ENCODE measurements around the gene TMEM132E.

The TMEM132E gene

DNA sequence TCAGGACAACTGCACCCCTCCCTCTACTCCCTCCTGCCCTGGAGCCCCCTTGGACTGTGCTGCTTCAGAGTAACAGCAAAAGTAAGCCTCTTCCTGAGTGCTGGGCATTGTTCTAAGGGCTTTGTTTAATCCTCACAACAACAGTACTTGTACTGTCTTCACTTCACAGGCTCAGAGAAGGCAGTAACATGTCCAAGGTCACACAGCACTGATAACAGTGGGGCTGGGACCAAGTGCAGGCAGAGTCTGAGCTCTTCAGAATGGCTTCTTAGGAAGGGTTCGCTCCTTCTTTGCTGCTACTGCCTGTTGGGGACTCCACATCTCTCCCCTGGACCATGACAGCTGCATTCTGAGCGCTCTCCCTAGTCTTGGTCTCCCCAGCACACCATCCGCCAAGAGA lies 24.6 kb downstream of the TMEM132E start:
- ChIA-PET POLR2A (no interaction called here), CTCF (interaction anchor here (0.7 kb wide), 1 partner anchor 11 kb away, joined by 3 read pairs; no protein-coding TSS in a partner anchor)
- Histone ChIP-seq H3K27me3 (replicated peaks in 2 of 5; ENCODE audit: control insufficient read depth in 4 of 5, insufficient read depth in 5 of 5, low read length in 4 of 5) (peaks cover 3 to 38% (median 20%) of the 10 kb centered on the region in 5 experiments), H3K36me3 (ENCODE audit: control insufficient read depth in 4 of 4, insufficient read depth in 4 of 4, low read length in 3 of 4) (no peaks in the 10 kb centered on the region), H3K4me3 (ENCODE audit: control insufficient read depth in 1 of 7, extremely low read depth in 1 of 7, insufficient read depth in 4 of 7, low read depth in 2 of 7, low read length in 6 of 7) (no peak overlapping the region), H3K27ac (ENCODE audit: insufficient read depth in 1 of 2, low read depth in 1 of 2, low read length in 2 of 2, poor library complexity in 1 of 2, severe bottlenecking in 2 of 2) (no peak overlapping the region), H3K9me3 (ENCODE audit: control extremely low read depth in 1 of 5, control insufficient read depth in 4 of 5, insufficient read depth in 2 of 5, low read depth in 1 of 5, low read length in 4 of 5) (no peaks in the 10 kb centered on the region), H3K4me1 (ENCODE audit: control extremely low read depth in 1 of 4, control insufficient read depth in 4 of 4, insufficient read depth in 4 of 4, low read length in 3 of 4) (no peaks in the 10 kb centered on the region)
- DNase-seq = no peak
- 93% methylated on average over 2 of the region's 3 CpGs for WGBS (ENCODE audit: insufficient coverage)

DNA sequence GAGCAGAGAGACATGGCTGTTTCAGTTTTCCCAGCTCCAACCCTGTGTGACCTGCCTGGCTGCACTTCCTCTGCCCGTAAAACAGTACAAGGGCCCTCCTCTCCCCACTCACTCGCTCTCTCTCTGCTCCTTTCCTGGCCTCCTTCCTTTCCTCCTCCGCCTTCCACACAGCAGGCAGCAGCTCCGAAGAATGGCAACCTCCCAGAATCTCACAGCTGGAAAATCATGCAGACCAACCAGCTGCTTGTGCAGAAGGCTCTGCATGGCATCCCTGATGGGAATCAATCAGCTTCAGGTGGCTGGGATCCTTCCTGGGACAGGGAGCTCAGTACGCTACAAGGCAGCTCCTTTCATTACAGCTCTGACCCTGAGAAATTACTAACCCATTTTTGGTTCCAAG lies 27.4 kb downstream of the TMEM132E start:
- Histone ChIP-seq H3K4me1 (ENCODE audit: control extremely low read depth in 1 of 4, control insufficient read depth in 4 of 4, insufficient read depth in 4 of 4, low read length in 3 of 4) (no peaks in the 10 kb centered on the region), H3K27ac (ENCODE audit: insufficient read depth in 1 of 2, low read depth in 1 of 2, low read length in 2 of 2, poor library complexity in 1 of 2, severe bottlenecking in 2 of 2) (no peak overlapping the region), H3K4me3 (ENCODE audit: control insufficient read depth in 1 of 7, extremely low read depth in 1 of 7, insufficient read depth in 4 of 7, low read depth in 2 of 7, low read length in 6 of 7) (no peak overlapping the region), H3K27me3 (replicated peaks in 2 of 5; ENCODE audit: control insufficient read depth in 4 of 5, insufficient read depth in 5 of 5, low read length in 4 of 5) (peaks cover 6 to 64% (median 18%) of the 10 kb centered on the region in 5 experiments), H3K9me3 (ENCODE audit: control extremely low read depth in 1 of 5, control insufficient read depth in 4 of 5, insufficient read depth in 2 of 5, low read depth in 1 of 5, low read length in 4 of 5) (peaks cover 0 to 2% (median 0%) of the 10 kb centered on the region in 5 experiments), H3K36me3 (ENCODE audit: control insufficient read depth in 4 of 4, insufficient read depth in 4 of 4, low read length in 3 of 4) (no peaks in the 10 kb centered on the region)
- 49% methylated on average over 5 of the region's 5 CpGs for WGBS (ENCODE audit: insufficient coverage)
- ChIA-PET POLR2A (no interaction called here), CTCF (interaction anchor here (0.9 kb wide), 1 partner anchor 10 kb away, joined by 3 read pairs; no protein-coding TSS in a partner anchor)
- DNase-seq = no peak

DNA sequence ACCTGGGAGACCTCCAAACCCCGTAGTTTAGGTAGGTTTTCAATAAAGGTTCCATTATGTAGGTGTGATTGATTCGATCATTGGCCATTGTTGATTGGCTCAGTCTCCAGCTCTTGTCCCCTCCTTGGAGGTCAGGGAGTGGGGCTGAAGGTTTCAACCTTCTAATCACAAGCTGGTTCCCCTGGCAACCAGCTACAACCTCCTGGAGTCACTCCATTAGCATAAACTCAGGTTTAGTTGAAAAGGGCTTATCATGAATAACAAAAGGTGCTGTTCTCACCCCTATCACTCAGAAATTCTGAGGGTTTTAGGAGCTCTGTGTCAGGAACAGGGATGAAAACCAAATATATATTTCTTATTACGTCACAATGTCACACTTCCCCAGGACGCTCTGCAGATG lies 28.5 kb downstream of the TMEM132E start:
- peaks cover 0 to 2% (median 0%) of the 10 kb centered on the region in 5 experiments for H3K9me3 ChIP-seq (ENCODE audit: control extremely low read depth in 1 of 5, control insufficient read depth in 4 of 5, insufficient read depth in 2 of 5, low read depth in 1 of 5, low read length in 4 of 5)
- peaks cover 6 to 72% (median 19%) of the 10 kb centered on the region in 5 experiments for H3K27me3 ChIP-seq (replicated peaks in 2 of 5; ENCODE audit: control insufficient read depth in 4 of 5, insufficient read depth in 5 of 5, low read length in 4 of 5)
- H3K36me3 ChIP-seq (ENCODE audit: control insufficient read depth in 4 of 4, insufficient read depth in 4 of 4, low read length in 3 of 4) = no peaks in the 10 kb centered on the region
- 42% methylated on average over 3 of the region's 4 CpGs for WGBS (ENCODE audit: insufficient coverage)
- no peak overlapping the region for H3K27ac ChIP-seq (ENCODE audit: insufficient read depth in 1 of 2, low read depth in 1 of 2, low read length in 2 of 2, poor library complexity in 1 of 2, severe bottlenecking in 2 of 2)
- ChIA-PET POLR2A (no interaction called here), CTCF (interaction anchor here (1.1 kb wide), 1 partner anchor 30 kb away, joined by 3 read pairs; no protein-coding TSS in a partner anchor)
- H3K4me3 ChIP-seq (ENCODE audit: control insufficient read depth in 1 of 7, extremely low read depth in 1 of 7, insufficient read depth in 4 of 7, low read depth in 2 of 7, low read length in 6 of 7) = no peak overlapping the region
- DNase-seq = no peak
- no peaks in the 10 kb centered on the region for H3K4me1 ChIP-seq (ENCODE audit: control extremely low read depth in 1 of 4, control insufficient read depth in 4 of 4, insufficient read depth in 4 of 4, low read length in 3 of 4)

DNA sequence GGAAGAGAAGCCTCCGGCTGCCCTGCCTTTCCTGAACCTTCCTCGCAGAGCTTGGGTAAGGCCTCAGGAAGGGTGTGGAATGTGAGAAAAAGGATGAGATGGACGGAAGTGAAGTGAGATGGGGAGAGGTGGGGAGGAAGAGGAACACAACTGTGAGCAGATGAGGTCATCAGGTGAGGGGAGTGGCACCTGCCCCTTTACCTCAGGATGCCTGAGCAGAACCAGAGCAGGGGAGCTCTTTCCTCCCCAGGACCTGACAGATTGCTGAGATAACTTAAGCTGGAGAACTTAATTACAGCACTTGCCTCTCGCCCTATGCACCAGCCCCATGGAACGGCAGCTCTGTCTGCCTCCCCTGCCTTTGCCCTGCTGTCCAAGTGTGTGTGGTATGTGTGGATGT lies 29.8 kb downstream of the TMEM132E start:
- Histone ChIP-seq H3K36me3 (ENCODE audit: control insufficient read depth in 4 of 4, insufficient read depth in 4 of 4, low read length in 3 of 4) (no peaks in the 10 kb centered on the region), H3K27ac (ENCODE audit: insufficient read depth in 1 of 2, low read depth in 1 of 2, low read length in 2 of 2, poor library complexity in 1 of 2, severe bottlenecking in 2 of 2) (no peak overlapping the region), H3K9me3 (ENCODE audit: control extremely low read depth in 1 of 5, control insufficient read depth in 4 of 5, insufficient read depth in 2 of 5, low read depth in 1 of 5, low read length in 4 of 5) (peaks cover 0 to 2% (median 0%) of the 10 kb centered on the region in 5 experiments), H3K4me3 (ENCODE audit: control insufficient read depth in 1 of 7, extremely low read depth in 1 of 7, insufficient read depth in 4 of 7, low read depth in 2 of 7, low read length in 6 of 7) (no peak overlapping the region), H3K4me1 (ENCODE audit: control extremely low read depth in 1 of 4, control insufficient read depth in 4 of 4, insufficient read depth in 4 of 4, low read length in 3 of 4) (no peaks in the 10 kb centered on the region), H3K27me3 (replicated peaks in 2 of 5; ENCODE audit: control insufficient read depth in 4 of 5, insufficient read depth in 5 of 5, low read length in 4 of 5) (peaks cover 6 to 68% (median 17%) of the 10 kb centered on the region in 5 experiments)
- DNase-seq = no peak
- 35% methylated on average over 3 of the region's 5 CpGs for WGBS (ENCODE audit: insufficient coverage)
- POLR2A ChIA-PET = no interaction called here
- CTCF ChIA-PET = no interaction called here

DNA sequence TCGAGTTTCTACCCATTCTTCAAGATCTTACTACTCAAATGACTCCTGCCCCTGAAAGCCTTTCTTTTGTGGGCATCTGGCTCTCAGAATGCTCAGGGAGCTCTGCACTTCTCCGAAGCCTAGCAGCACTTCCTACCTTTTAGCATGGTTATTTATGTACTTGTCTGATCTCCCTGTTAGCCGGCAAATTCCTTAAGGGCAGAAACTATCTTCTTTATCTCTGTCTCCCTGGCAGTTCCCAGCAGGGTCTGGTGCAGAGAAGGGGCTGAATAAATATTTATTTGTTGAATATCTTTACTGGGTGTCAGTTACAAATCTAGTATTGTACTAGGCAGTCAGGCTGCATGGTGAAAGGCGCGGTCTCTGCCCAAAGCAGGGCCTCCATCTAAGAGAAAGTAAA lies 30.7 kb downstream of the TMEM132E start:
- Histone ChIP-seq H3K27me3 (replicated peaks in 2 of 5; ENCODE audit: control insufficient read depth in 4 of 5, insufficient read depth in 5 of 5, low read length in 4 of 5) (peaks cover 6 to 72% (median 21%) of the 10 kb centered on the region in 5 experiments), H3K36me3 (ENCODE audit: control insufficient read depth in 4 of 4, insufficient read depth in 4 of 4, low read length in 3 of 4) (no peaks in the 10 kb centered on the region), H3K4me3 (ENCODE audit: control insufficient read depth in 1 of 7, extremely low read depth in 1 of 7, insufficient read depth in 4 of 7, low read depth in 2 of 7, low read length in 6 of 7) (no peak overlapping the region), H3K27ac (ENCODE audit: insufficient read depth in 1 of 2, low read depth in 1 of 2, low read length in 2 of 2, poor library complexity in 1 of 2, severe bottlenecking in 2 of 2) (no peak overlapping the region), H3K4me1 (ENCODE audit: control extremely low read depth in 1 of 4, control insufficient read depth in 4 of 4, insufficient read depth in 4 of 4, low read length in 3 of 4) (no peaks in the 10 kb centered on the region), H3K9me3 (ENCODE audit: control extremely low read depth in 1 of 5, control insufficient read depth in 4 of 5, insufficient read depth in 2 of 5, low read depth in 1 of 5, low read length in 4 of 5) (peaks cover 0 to 2% (median 0%) of the 10 kb centered on the region in 5 experiments)
- 62% methylated on average over 4 of the region's 5 CpGs for WGBS (ENCODE audit: insufficient coverage)
- DNase-seq = no peak
- CTCF ChIA-PET = no interaction called here
- POLR2A ChIA-PET = no interaction called here

DNA sequence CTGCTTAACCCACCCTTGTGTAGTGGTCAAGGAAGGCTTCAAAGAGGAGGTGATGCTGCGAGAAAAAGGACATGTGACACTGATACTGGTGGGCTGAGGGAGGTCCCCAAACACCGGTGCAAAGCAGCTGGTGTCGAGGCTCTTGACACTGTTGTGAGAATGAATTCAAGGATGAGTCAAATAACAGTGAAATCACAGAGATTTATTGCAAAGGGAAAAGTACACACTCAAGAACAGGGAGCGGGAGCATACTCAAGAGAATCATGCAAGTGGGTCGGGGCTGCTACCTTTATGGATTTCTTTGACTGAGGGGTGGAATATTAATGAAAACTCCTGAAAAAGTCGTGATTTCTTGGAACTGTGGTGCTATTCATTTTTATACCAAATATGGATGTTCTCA lies 31.1 kb downstream of the TMEM132E start:
- no peaks in the 10 kb centered on the region for H3K36me3 ChIP-seq (ENCODE audit: control insufficient read depth in 4 of 4, insufficient read depth in 4 of 4, low read length in 3 of 4)
- no peak overlapping the region for H3K4me3 ChIP-seq (ENCODE audit: control insufficient read depth in 1 of 7, extremely low read depth in 1 of 7, insufficient read depth in 4 of 7, low read depth in 2 of 7, low read length in 6 of 7)
- 80% methylated on average over 6 of the region's 6 CpGs for WGBS (ENCODE audit: insufficient coverage)
- POLR2A ChIA-PET = no interaction called here
- CTCF ChIA-PET = no interaction called here
- H3K4me1 ChIP-seq (ENCODE audit: control extremely low read depth in 1 of 4, control insufficient read depth in 4 of 4, insufficient read depth in 4 of 4, low read length in 3 of 4) = no peaks in the 10 kb centered on the region
- H3K27ac ChIP-seq (ENCODE audit: insufficient read depth in 1 of 2, low read depth in 1 of 2, low read length in 2 of 2, poor library complexity in 1 of 2, severe bottlenecking in 2 of 2) = no peak overlapping the region
- H3K27me3 ChIP-seq (replicated peaks in 2 of 5; ENCODE audit: control insufficient read depth in 4 of 5, insufficient read depth in 5 of 5, low read length in 4 of 5) = peaks cover 6 to 76% (median 21%) of the 10 kb centered on the region in 5 experiments
- peaks cover 0 to 2% (median 0%) of the 10 kb centered on the region in 5 experiments for H3K9me3 ChIP-seq (ENCODE audit: control extremely low read depth in 1 of 5, control insufficient read depth in 4 of 5, insufficient read depth in 2 of 5, low read depth in 1 of 5, low read length in 4 of 5)
- no peak for DNase-seq

DNA sequence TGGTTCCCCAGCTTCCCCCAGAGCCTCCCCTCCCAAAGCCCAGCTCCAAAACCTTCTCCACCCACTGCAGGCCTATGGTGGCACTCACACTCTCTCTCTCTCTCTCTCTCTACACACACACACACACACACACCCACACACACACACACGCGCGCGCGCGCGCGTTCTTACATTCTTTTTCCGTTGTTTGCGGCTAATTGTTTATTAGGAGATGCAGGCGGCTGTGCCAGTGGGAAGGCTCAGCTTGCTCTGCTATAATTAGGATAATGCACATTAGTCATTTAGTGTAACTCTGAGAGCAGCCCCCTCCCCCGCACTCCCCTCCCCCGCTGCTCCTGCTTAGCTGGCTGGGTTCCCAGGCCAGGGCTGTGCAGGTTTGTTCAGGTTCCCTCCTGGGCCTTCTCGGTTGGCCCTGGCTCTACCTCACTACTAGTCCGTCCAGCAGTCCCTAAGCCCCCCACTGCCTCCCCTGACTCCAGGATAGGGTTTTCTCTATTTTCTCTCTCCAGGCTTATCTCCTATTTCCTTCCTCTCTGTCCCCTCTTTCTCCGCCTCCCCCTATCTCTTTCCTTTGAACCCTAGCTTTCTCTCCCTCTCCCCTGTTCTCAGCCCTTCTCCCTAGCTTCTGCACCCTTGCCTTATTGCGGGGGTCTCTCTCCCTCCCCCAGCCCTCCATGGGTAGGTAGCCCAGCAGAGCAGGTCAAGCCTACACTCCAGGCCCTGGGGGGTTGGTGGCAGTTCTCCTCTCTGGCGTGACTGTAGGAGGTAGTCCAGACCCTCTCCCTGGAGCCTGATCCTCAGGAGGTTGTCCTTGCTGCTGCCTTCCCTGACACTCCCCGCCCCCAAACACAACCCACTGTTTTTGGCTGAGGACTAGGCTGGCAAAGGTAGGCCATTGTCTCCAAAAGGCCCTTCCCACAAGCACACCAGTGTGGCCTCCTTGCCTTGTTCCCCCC lies 34.0 kb downstream of the TMEM132E start:
- peak in 1 of 3 donors; percentile 8 for DNase-seq
- 59% methylated on average over 5 of the region's 19 CpGs for WGBS (ENCODE audit: insufficient coverage)
- H3K36me3 ChIP-seq (ENCODE audit: control insufficient read depth in 4 of 4, insufficient read depth in 4 of 4, low read length in 3 of 4) = no peaks in the 10 kb centered on the region
- peaks cover 3 to 70% (median 17%) of the 10 kb centered on the region in 5 experiments for H3K27me3 ChIP-seq (replicated peaks in 2 of 5; ENCODE audit: control insufficient read depth in 4 of 5, insufficient read depth in 5 of 5, low read length in 4 of 5)
- POLR2A ChIA-PET = no interaction called here
- H3K4me1 ChIP-seq (ENCODE audit: control extremely low read depth in 1 of 4, control insufficient read depth in 4 of 4, insufficient read depth in 4 of 4, low read length in 3 of 4) = no peaks in the 10 kb centered on the region
- CTCF ChIA-PET = interaction anchor here (0.6 to 1.5 kb wide), 4 partner anchors 11 to 205 kb away, joined by 3 to 5 read pairs (median 4); no protein-coding TSS in a partner anchor
- H3K4me3 ChIP-seq (ENCODE audit: control insufficient read depth in 1 of 7, extremely low read depth in 1 of 7, insufficient read depth in 4 of 7, low read depth in 2 of 7, low read length in 6 of 7) = no peak overlapping the region
- H3K27ac ChIP-seq (ENCODE audit: insufficient read depth in 1 of 2, low read depth in 1 of 2, low read length in 2 of 2, poor library complexity in 1 of 2, severe bottlenecking in 2 of 2) = no peak overlapping the region
- H3K9me3 ChIP-seq (ENCODE audit: control extremely low read depth in 1 of 5, control insufficient read depth in 4 of 5, insufficient read depth in 2 of 5, low read depth in 1 of 5, low read length in 4 of 5) = peaks cover 0 to 2% (median 0%) of the 10 kb centered on the region in 5 experiments

Measured in common myeloid progenitor, CD34-positive (primary cell).